Astrocyte (in vitro differentiated cells and primary cell): Measurements from ENCODE around the gene SH2B2. TPM values are rescaled to one million over a fixed set of nuclear protein-coding genes. Genes with fewer than 3 reads are reported as not detected.

ENCODE experiments used
- DNase-seq: peaks from one replicate; pipeline ENCODE4 v3.0.0-alpha.2; 2010; ENCODE audit warnings: low read depth
- FAIRE-seq: peaks from 2 replicates; lab custom pipeline; 2011; peaks lifted over from hg19 to GRCh38; lab: Jason Lieb, UNC
- H2AFZ ChIP-seq: 2 replicates; pipeline ENCODE4 v1.6.0; 2012; ENCODE audit warnings: low read depth, low read length, inconsistent platforms
- H3K27ac ChIP-seq: 2 replicates; pipeline ENCODE4 v1.5.1; 2011; ENCODE audit warnings: low read depth, low read length, inconsistent platforms
- H3K27me3 ChIP-seq: 2 replicates; pipeline ENCODE4 v1.6.0; 2011; ENCODE audit warnings: low read length, inconsistent platforms; ENCODE audit not compliant: insufficient read depth
- H3K36me3 ChIP-seq: 2 replicates; pipeline ENCODE4 v1.5.1; 2011; ENCODE audit warnings: low read length, inconsistent platforms; ENCODE audit not compliant: insufficient read depth
- H3K4me1 ChIP-seq: 2 replicates; pipeline ENCODE4 v1.5.1; 2011; ENCODE audit warnings: low read length, inconsistent platforms; ENCODE audit not compliant: insufficient read depth
- H3K4me2 ChIP-seq: 2 replicates; pipeline ENCODE4 v1.6.0; 2012; ENCODE audit warnings: low read length, inconsistent platforms
- H3K4me3 ChIP-seq: 2 replicates; pipeline ENCODE4 v1.5.1; 2011; ENCODE audit warnings: low read depth, mild to moderate bottlenecking, low read length, inconsistent platforms; ENCODE audit not compliant: insufficient read depth
- H3K79me2 ChIP-seq: 2 replicates; pipeline ENCODE4 v1.6.0; 2012; ENCODE audit warnings: mild to moderate bottlenecking, low read length, inconsistent platforms; ENCODE audit not compliant: insufficient read depth
- H3K9ac ChIP-seq: 2 replicates; pipeline ENCODE4 v1.6.0; 2012; ENCODE audit warnings: mild to moderate bottlenecking, low read length, inconsistent platforms
- H3K9me3 ChIP-seq: 2 replicates; pipeline ENCODE4 v1.5.1; 2012; ENCODE audit warnings: low read depth, mild to moderate bottlenecking, low read length, inconsistent platforms; ENCODE audit not compliant: insufficient read depth
- H4K20me1 ChIP-seq: 2 replicates; pipeline ENCODE4 v1.6.0; 2012; ENCODE audit warnings: low read length, inconsistent platforms; ENCODE audit not compliant: insufficient read depth
- H3K27ac Mint-ChIP-seq: one replicate; pipeline ENCODE4 v1.8.0; 2021; ENCODE audit warnings: mild to moderate bottlenecking, mixed read lengths; ENCODE audit not compliant: unreplicated experiment
- H3K27me3 Mint-ChIP-seq: one replicate; pipeline ENCODE4 v1.8.0; 2021; ENCODE audit warnings: low read depth, mixed read lengths; ENCODE audit not compliant: unreplicated experiment
- H3K36me3 Mint-ChIP-seq: one replicate; pipeline ENCODE4 v1.8.0; 2021; ENCODE audit warnings: low read depth, mixed read lengths; ENCODE audit not compliant: unreplicated experiment
- H3K4me1 Mint-ChIP-seq: one replicate; pipeline ENCODE4 v1.8.0; 2021; ENCODE audit warnings: low read depth, mixed read lengths; ENCODE audit not compliant: unreplicated experiment
- H3K4me3 Mint-ChIP-seq: one replicate; pipeline ENCODE4 v1.8.0; 2021; ENCODE audit warnings: mild to moderate bottlenecking, moderate library complexity, mixed read lengths; ENCODE audit not compliant: unreplicated experiment
- H3K9me3 Mint-ChIP-seq: one replicate; pipeline ENCODE4 v1.8.0; 2021; ENCODE audit warnings: mild to moderate bottlenecking, mixed read lengths; ENCODE audit not compliant: unreplicated experiment
- CTCF ChIP-seq: IDR thresholded peaks from 2 replicates; pipeline ENCODE4 v1.5.1; 2011; ENCODE audit warnings: low read depth, mild to moderate bottlenecking, inconsistent platforms, low read length, moderate library complexity; ENCODE audit not compliant: insufficient read depth
- EZH2 ChIP-seq: IDR thresholded peaks from 2 replicates; pipeline ENCODE4 v1.6.1; 2012; ENCODE audit warnings: mild to moderate bottlenecking, low read length, inconsistent platforms; ENCODE audit not compliant: insufficient read depth
- total RNA-seq: library from RNA; stranded (reverse); gene quantifications from 2 replicates; pipeline ENCODE4 v1.2.1, GENCODE V29; 2021

SH2B2 gene
- total RNA-seq, 1 donor from 2014 or later = 5.6 TPM

GRCh38 chr7:102288285-102288930 is 1.7 kb downstream of the SH2B2 start:
- Histone ChIP-seq H3K4me1 (peaks cover 27% of the 10 kb centered on the region), H4K20me1 (peaks cover 20% of the 10 kb centered on the region), H3K79me2 (no peaks in the 10 kb centered on the region), H3K4me3 (no peak overlapping the region), H3K9ac (peak overlapping the region; percentile 59), H3K27me3 (peaks cover 6% of the 10 kb centered on the region), H3K27ac (no peak overlapping the region), H3K36me3 (no peaks in the 10 kb centered on the region), H3K9me3 (no peaks in the 10 kb centered on the region), H3K4me2 (peak overlapping the region; percentile 96), H2AFZ (no peak overlapping the region)
- Mint-ChIP-seq H3K9me3 (no peaks in the 10 kb centered on the region), H3K27ac (no peak overlapping the region), H3K4me1 (peaks cover 4% of the 10 kb centered on the region), H3K4me3 (peak overlapping the region; percentile 79), H3K27me3 (peaks cover 23% of the 10 kb centered on the region), H3K36me3 (no peaks in the 10 kb centered on the region)
- FAIRE-seq (no peak), DNase-seq (no peak)
- peak; percentile 13 for TF ChIP-seq CTCF
- TF ChIP-seq EZH2 = no peak

GRCh38 chr7:102289057-102289456 is 2.4 kb downstream of the SH2B2 start:
- Mint-ChIP-seq H3K27ac (no peak overlapping the region), H3K27me3 (peaks cover 29% of the 10 kb centered on the region), H3K9me3 (no peaks in the 10 kb centered on the region), H3K4me3 (peak overlapping the region; percentile 54), H3K4me1 (peaks cover 4% of the 10 kb centered on the region), H3K36me3 (no peaks in the 10 kb centered on the region)
- Histone ChIP-seq H3K4me2 (no peak overlapping the region), H2AFZ (no peak overlapping the region), H3K36me3 (no peaks in the 10 kb centered on the region), H4K20me1 (peaks cover 20% of the 10 kb centered on the region), H3K9me3 (no peaks in the 10 kb centered on the region), H3K4me1 (peaks cover 27% of the 10 kb centered on the region), H3K9ac (no peak overlapping the region), H3K27ac (no peak overlapping the region), H3K4me3 (no peak overlapping the region), H3K79me2 (no peaks in the 10 kb centered on the region), H3K27me3 (peaks cover 6% of the 10 kb centered on the region)
- TF ChIP-seq CTCF = no peak
- TF ChIP-seq EZH2 = no peak
- DNase-seq (no peak), FAIRE-seq (no peak)
